Activated T-helper 1 cell treated with anti-CD3 and anti-CD28 coated beads, Interleukin-12 subunit alpha, Interleukin-12 subunit beta, Interleukin-2, Interleukin-4 antibody, amounts not matched to agents 30 ng/mL and 10 ng/mL and 1 ng/mL, durations not matched to agents 14 hours and 24 hours and 36 hours (primary cell): ENCODE data around the gene ZBTB2. TPM values are rescaled to one million over a fixed set of nuclear protein-coding genes. Genes with fewer than 3 reads are reported as not detected.

ENCODE experiments used
- DNase-seq: peaks from one replicate; pipeline ENCODE4 v3.0.0; 2021; ENCODE audit warnings: low spot score
- H3K27ac Mint-ChIP-seq: one replicate; pipeline ENCODE4 v1.8.0; 2021; ENCODE audit warnings: mild to moderate bottlenecking, mixed read lengths
- H3K27me3 Mint-ChIP-seq: one replicate; pipeline ENCODE4 v1.8.0; 2022; ENCODE audit warnings: mild to moderate bottlenecking, moderate library complexity, mixed read lengths; ENCODE audit not compliant: insufficient read depth
- H3K36me3 Mint-ChIP-seq: one replicate; pipeline ENCODE4 v1.8.0; 2021; ENCODE audit warnings: low read depth, mixed read lengths
- H3K4me1 Mint-ChIP-seq: one replicate; pipeline ENCODE4 v1.8.0; 2021; ENCODE audit warnings: low read depth, mixed read lengths
- H3K4me3 Mint-ChIP-seq: one replicate; pipeline ENCODE4 v1.8.0; 2021; ENCODE audit warnings: mild to moderate bottlenecking, moderate library complexity, mixed read lengths
- H3K9me3 Mint-ChIP-seq: one replicate; pipeline ENCODE4 v1.8.0; 2021; ENCODE audit warnings: mixed read lengths
- intact Hi-C: fragments of 100-400 bp; cut with micrococcal nuclease; formaldehyde crosslinking; loops from one replicate; pipeline ENCODE4 v1.15.1; 2024
- total RNA-seq: library from RNA; stranded (reverse); gene quantifications from 2 replicates; pipeline ENCODE4 v1.2.3, GENCODE V29; 2022

The ZBTB2 gene, protein sequence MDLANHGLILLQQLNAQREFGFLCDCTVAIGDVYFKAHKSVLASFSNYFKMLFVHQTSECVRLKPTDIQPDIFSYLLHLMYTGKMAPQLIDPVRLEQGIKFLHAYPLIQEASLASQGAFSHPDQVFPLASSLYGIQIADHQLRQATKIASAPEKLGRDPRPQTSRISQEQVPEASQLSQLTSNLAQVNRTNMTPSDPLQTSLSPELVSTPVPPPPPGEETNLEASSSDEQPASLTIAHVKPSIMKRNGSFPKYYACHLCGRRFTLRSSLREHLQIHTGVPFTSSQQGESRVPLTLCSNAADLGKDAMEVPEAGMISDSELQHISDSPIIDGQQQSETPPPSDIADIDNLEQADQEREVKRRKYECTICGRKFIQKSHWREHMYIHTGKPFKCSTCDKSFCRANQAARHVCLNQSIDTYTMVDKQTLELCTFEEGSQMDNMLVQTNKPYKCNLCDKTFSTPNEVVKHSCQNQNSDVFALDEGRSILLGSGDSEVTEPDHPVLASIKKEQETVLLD
- 24.0 and 24.3 TPM in 2 replicates for total RNA-seq

DNA sequence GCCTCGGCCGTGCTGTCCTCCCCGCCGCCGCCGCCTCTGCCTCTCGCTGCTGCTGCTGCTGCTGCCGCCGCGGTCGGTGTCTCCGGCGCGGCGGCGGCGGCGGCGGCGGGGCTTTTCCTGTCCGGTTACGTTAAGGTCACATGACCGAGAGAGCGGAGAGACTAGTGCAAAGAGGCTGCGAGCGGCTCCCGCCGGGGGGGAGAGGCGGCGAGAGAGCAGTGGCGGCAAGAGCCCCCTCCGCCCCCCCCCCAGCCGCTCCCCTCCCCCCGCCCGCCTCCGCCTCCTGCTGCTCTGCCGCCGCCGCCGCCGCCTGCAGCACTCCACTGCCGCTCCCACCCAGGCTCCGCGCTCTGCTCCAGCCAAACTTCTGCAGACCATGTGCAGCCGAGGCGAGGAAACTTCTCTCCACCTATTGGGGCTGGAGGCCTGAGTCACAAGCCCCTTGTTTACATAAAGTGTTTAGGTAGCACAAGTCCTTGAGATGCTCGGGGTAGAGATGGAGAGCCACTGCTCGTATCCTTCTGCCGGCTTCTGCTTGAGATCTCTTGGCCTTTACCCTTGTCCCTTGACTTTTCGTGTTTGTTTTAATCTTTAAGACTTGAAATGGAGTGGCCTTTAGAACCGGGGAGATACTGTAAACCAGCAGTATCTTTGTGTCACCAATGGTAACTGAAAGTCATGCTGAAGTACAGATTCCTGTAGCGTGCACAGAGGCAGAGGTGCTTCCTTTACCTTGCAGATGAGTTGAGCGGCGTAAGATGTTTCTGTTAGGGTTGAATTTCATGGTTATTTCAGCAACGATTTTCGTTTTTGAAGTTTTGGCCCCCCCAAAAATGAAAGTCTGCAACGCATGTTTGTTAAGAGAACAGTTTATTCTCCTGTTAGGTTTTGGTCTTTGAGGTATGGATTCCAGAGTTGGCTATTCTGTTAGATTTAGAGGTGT lies at the start of gene ZBTB2:
Gene ZBTB2, minus strand, starts transcription at position 89 of the 943 bp plus-strand sequence. CDS start 17,922 bp downstream, outside the sequence.
- intact Hi-C loops, result loop anchor here (2.0 to 10.0 kb wide), 9 partner anchors 15 to 1847 kb away; partner anchors contain the start of genes FBXO5, KATNA1 and NUP43
- Mint-ChIP-seq H3K4me3 (peak within 1 kb of the TSS; percentile 95), H3K27me3 (no peaks in the 10 kb centered on the region), H3K4me1 (peaks cover 68% of the 10 kb centered on the region), H3K9me3 (no peaks in the 10 kb centered on the region), H3K27ac (peak within 1 kb of the TSS; percentile 96), H3K36me3 (peaks cover 17% of the 10 kb centered on the region)
- DNase-seq, result peak; percentile 65

DNA sequence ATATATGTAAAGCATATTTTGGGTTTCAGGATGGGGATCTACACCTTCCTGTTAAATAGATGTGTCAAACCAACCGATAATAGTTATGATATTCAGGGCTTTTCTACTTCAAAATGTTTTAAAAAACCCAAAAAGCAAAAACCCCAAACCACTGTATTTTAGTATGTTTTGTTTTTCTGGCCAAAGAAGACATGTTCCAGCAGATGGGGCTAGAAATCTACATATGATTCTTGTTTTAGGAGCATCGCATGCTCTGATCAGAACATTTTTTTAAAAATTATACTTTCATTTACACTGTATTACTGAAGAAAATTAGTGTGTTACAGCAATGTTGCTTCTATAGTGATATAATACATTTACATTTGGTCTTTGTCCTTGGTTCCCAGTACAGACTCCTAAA lies 49.6 kb upstream of the ZBTB2 start:
- no peaks in the 10 kb centered on the region for H3K9me3 Mint-ChIP-seq
- DNase-seq, result no peak
- intact Hi-C loops, result loop anchor here (1.0 kb wide), 1 partner anchor 35 kb away; no protein-coding TSS in a partner anchor
- H3K27ac Mint-ChIP-seq, result no peak overlapping the region
- H3K27me3 Mint-ChIP-seq, result no peaks in the 10 kb centered on the region
- H3K4me3 Mint-ChIP-seq, result no peak overlapping the region
- H3K4me1 Mint-ChIP-seq, result peaks cover 20% of the 10 kb centered on the region
- peaks cover 10% of the 10 kb centered on the region for H3K36me3 Mint-ChIP-seq

DNA sequence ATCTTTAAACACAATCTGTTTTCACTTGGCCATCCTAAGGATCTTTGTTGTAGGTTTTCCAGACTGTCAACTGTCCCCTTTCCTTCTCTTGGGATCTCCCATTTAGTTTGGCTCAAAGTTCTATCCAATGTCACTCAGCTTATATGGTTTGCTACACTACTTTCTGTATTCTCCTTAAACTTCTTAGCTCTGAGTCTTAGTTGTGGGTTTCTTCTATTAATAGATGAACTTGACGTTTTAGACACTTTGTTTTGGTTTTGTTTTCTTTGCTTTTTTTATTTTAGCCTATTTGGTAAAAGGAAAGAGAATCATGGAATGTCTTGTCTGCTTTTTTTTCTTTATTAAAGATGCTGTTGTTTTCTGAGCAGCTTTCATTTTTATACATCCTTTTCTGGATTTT lies 49.1 kb upstream of the ZBTB2 start:
- Mint-ChIP-seq H3K27ac (no peak overlapping the region), H3K36me3 (peaks cover 10% of the 10 kb centered on the region), H3K4me1 (peaks cover 20% of the 10 kb centered on the region), H3K27me3 (no peaks in the 10 kb centered on the region), H3K9me3 (no peaks in the 10 kb centered on the region), H3K4me3 (no peak overlapping the region)
- no peak for DNase-seq
- intact Hi-C loops, result no loop called here

DNA sequence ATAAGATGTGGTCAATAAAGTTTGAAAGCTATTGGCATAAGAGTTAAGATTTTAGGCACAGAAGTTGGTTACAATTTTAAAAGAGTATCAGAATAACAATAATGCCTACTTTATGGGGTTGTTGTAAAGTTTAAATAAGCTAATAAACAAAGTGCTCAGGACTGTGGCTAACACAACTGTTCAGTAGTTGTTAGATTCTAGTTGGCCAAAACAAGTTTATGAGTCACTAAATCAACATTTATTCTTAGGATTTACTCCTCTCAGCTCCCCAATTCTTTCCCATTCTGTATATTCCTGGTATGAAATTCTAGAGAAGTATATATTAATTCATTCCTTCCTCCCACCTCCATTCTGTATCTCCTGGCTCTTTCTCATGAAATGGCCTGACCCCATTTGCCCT lies 46.0 kb upstream of the ZBTB2 start:
- intact Hi-C loops, result no loop called here
- no peak for DNase-seq
- H3K9me3 Mint-ChIP-seq, result no peaks in the 10 kb centered on the region
- H3K36me3 Mint-ChIP-seq, result peaks cover 10% of the 10 kb centered on the region
- H3K4me3 Mint-ChIP-seq, result no peak overlapping the region
- H3K27ac Mint-ChIP-seq, result no peak overlapping the region
- peaks cover 20% of the 10 kb centered on the region for H3K4me1 Mint-ChIP-seq
- no peaks in the 10 kb centered on the region for H3K27me3 Mint-ChIP-seq

DNA sequence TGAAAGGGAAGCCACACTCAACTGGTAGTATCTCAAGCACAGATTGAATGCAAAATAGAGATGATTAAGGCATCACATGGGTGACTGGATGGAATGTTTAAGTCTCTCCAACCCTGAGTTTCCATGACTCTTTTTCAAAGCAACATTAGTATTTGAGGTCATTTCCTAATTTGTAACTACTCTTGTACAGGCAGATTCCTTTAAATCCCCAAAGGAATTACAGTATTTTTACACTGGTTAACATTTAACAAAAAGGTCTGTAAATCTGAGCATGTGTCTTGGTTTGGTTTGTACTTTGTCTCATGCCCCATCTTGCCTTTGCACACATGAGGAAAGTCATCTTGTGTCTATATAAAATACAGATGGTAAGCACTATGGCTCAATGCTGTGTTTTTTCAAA lies 45.4 kb upstream of the ZBTB2 start:
- Mint-ChIP-seq H3K27ac (no peak overlapping the region), H3K4me1 (peaks cover 20% of the 10 kb centered on the region), H3K36me3 (peaks cover 12% of the 10 kb centered on the region), H3K9me3 (no peaks in the 10 kb centered on the region), H3K27me3 (no peaks in the 10 kb centered on the region), H3K4me3 (no peak overlapping the region)
- no peak for DNase-seq
- intact Hi-C loops, result no loop called here

DNA sequence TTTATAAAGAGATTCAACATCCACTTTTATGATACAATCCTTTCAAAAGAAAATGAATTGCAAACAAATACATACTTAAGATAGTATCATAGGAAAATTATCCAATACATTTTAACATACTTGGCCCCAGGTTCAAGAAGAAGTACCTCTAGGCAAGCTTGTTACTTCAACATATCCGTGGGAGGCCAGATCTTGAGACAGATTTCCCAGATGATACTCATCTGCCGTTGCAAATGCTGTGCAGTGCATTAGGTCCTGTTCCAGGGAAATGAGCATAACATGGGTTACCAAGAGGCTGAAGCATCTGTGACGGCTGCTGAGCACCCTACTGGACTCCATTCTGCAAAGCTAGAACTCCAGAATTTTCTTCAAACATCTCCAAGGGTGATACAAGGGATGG lies 44.9 kb upstream of the ZBTB2 start:
- no peak overlapping the region for H3K27ac Mint-ChIP-seq
- peaks cover 12% of the 10 kb centered on the region for H3K36me3 Mint-ChIP-seq
- H3K27me3 Mint-ChIP-seq, result no peaks in the 10 kb centered on the region
- H3K4me1 Mint-ChIP-seq, result peaks cover 19% of the 10 kb centered on the region
- DNase-seq, result no peak
- no peak overlapping the region for H3K4me3 Mint-ChIP-seq
- no peaks in the 10 kb centered on the region for H3K9me3 Mint-ChIP-seq
- intact Hi-C loops, result no loop called here

DNA sequence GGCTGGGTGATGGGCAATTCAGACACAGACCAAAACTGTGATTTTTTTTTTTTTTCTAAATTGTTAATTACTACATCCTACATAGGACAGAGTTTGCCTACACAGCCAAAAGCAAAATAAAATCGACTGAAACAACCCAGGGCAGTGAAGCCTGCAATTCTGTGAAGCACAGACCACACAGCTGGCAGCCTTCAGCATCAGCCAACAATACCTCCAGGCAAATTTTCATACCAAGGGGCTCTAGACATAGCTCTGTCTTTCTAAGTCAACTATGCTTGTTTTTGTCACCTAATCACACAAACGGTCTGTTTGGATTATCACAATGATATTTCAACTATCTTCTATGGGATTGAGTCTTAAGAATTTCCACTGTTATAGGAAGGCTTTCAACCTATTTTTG lies 43.0 kb upstream of the ZBTB2 start:
- intact Hi-C loops, result no loop called here
- DNase-seq, result no peak
- H3K36me3 Mint-ChIP-seq, result peaks cover 19% of the 10 kb centered on the region

DNA sequence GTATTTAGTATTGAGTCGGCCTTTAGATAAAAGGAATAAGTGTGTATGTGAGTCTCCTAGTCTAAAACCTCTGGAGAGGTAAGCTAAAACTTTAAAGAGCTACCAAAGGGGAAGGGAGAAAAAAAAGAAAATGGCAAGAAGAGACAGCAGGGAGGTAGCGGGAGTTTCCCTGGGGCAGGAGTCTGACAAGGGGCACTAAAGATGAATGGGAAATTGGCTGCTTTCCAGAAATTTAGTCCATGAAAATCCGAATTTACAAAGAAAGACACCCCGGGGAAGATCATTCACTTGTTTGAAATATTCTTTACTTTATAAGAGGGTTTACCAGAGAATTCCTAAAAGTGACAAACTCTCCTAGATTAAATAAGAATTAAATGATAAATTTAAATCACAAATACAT lies 41.3 kb upstream of the ZBTB2 start:
- no peak overlapping the region for H3K4me3 Mint-ChIP-seq
- H3K27me3 Mint-ChIP-seq, result no peaks in the 10 kb centered on the region
- intact Hi-C loops, result no loop called here
- H3K4me1 Mint-ChIP-seq, result peaks cover 7% of the 10 kb centered on the region
- H3K27ac Mint-ChIP-seq, result no peak overlapping the region
- peaks cover 20% of the 10 kb centered on the region for H3K36me3 Mint-ChIP-seq
- H3K9me3 Mint-ChIP-seq, result no peaks in the 10 kb centered on the region
- DNase-seq, result no peak

More for the DNA sequence above, 43.0 kb upstream of the ZBTB2 start:
- Mint-ChIP-seq H3K4me3 (no peak overlapping the region), H3K4me1 (peaks cover 7% of the 10 kb centered on the region), H3K9me3 (no peaks in the 10 kb centered on the region), H3K27me3 (no peaks in the 10 kb centered on the region), H3K27ac (no peak overlapping the region)

DNA sequence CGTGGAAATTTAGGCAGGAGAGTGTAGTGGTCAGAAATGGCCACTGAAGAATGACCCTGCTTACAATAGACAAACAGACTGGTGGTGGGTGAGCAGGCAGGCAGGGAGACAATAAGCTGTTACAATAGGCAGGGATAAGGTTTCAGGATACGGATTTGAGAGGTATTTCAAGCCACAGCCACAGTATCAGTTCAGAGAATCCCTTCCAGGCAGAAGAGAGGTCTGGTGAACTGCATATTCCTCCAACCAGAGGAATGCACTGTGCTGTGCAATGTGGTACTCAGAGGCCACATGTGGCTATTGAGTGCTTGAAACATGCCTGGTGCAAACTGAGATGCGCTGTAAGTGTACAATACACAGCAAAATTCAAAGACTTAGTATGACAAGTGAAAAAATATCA lies 40.0 kb upstream of the ZBTB2 start:
- no peaks in the 10 kb centered on the region for H3K9me3 Mint-ChIP-seq
- no peaks in the 10 kb centered on the region for H3K27me3 Mint-ChIP-seq
- no peak overlapping the region for H3K4me3 Mint-ChIP-seq
- DNase-seq, result no peak
- peaks cover 2% of the 10 kb centered on the region for H3K4me1 Mint-ChIP-seq
- intact Hi-C loops, result no loop called here
- peaks cover 24% of the 10 kb centered on the region for H3K36me3 Mint-ChIP-seq
- no peak overlapping the region for H3K27ac Mint-ChIP-seq

DNA sequence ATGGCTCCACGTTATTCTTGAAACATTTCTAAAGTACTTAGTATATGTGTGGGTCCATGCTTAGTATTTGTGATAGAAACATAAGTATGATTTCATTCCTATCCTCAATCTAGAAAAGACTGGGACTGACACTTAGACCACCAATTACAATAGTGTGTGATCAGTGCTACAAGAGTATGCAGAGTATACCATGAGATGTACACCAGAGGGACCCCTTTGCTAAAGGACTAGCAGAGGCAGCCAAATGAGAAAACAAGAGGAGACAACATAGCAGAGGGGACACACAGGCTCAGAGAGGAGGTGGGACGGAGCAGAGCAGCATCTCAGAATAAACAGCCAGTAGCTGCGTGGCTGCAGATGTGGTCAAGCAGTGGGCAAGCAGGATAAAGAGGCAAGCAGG lies 39.5 kb upstream of the ZBTB2 start:
- Mint-ChIP-seq H3K4me1 (no peaks in the 10 kb centered on the region), H3K36me3 (peaks cover 27% of the 10 kb centered on the region), H3K4me3 (no peak overlapping the region), H3K9me3 (no peaks in the 10 kb centered on the region), H3K27me3 (no peaks in the 10 kb centered on the region), H3K27ac (no peak overlapping the region)
- DNase-seq, result no peak
- intact Hi-C loops, result no loop called here

DNA sequence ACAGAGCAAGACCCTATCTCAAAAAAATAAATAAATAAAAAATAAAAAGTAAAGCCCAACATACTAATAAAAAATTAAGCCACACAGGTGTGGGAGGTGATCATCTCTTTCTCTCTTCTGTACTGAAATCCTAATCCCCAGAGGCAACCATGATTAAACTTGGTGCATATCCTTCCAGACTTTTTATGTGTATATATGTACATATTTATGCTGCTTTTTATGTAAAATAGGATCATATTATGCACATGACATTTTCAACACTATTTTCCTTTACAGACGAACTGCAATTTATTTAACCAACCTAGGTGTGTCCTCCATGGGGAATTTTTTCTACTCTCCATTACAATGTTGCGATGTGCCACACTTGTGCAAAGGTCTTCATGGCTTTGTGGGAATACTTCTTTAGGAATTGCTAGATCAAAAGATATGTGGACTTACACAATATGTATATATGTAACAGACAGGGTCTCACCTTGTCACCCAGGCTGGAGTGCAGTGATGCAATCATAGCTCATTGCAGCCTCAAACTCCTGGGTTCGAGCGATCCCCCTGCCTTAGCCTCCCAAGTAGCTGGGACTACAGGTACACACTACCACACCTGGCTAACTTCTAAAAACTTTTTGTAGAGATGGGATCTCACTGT lies 36.9 kb upstream of the ZBTB2 start:
- no peak overlapping the region for H3K27ac Mint-ChIP-seq
- no peaks in the 10 kb centered on the region for H3K27me3 Mint-ChIP-seq
- H3K4me3 Mint-ChIP-seq, result no peak overlapping the region
- intact Hi-C loops, result no loop called here
- DNase-seq, result no peak
- H3K9me3 Mint-ChIP-seq, result no peaks in the 10 kb centered on the region
- H3K36me3 Mint-ChIP-seq, result peaks cover 33% of the 10 kb centered on the region
- no peaks in the 10 kb centered on the region for H3K4me1 Mint-ChIP-seq

DNA sequence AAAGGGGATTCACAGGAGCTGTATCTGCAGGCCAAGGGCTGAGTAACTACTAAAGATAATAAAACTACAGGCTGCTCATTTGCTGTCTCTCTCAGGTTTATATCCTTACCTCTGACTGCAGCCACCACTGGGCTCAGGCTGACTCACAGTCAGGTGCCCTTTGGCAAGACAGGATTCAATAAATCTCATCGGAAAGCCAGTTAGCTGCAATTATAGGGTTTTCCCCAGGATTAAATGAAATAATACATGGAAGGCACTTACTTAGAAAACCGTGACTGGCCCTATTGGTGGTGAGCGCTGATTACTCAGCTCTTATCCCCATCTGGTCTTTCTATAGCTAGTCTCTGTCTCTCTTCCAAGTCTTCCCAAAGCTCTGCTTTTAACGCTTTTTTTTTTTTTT lies 34.2 kb upstream of the ZBTB2 start:
- no peak for DNase-seq
- no peak overlapping the region for H3K27ac Mint-ChIP-seq
- no peak overlapping the region for H3K4me3 Mint-ChIP-seq
- H3K36me3 Mint-ChIP-seq, result peaks cover 25% of the 10 kb centered on the region
- H3K27me3 Mint-ChIP-seq, result no peaks in the 10 kb centered on the region
- H3K9me3 Mint-ChIP-seq, result no peaks in the 10 kb centered on the region
- no peaks in the 10 kb centered on the region for H3K4me1 Mint-ChIP-seq
- intact Hi-C loops, result no loop called here
